Upper lobe of left lung (tissue), 6 donors: Measurements from ENCODE around the gene L1CAM. TPM values are rescaled to one million over a fixed set of nuclear protein-coding genes. Genes with fewer than 3 reads are reported as not detected.

ENCODE experiments used
- ATAC-seq, 2 donors: fragments of 200-7000 bp; cut with Tn5 transposase; one replicate each; pipeline ENCODE4 v1.9.1; 2022; ENCODE audit warnings: mild to moderate bottlenecking in 2 of 2, moderate library complexity in 2 of 2; ENCODE audit not compliant: low FRiP score in 2 of 2
- DNase-seq, 2 donors: peaks; one replicate each; pipeline ENCODE4 v3.0.0-alpha.2; 2019 to 2020
- H3K27ac ChIP-seq, 4 donors: fragments of 200-600 bp; sonication (generic); one replicate each; pipeline ENCODE4 v1.5.1; 2016 to 2019
- H3K27me3 ChIP-seq, 4 donors: fragments of 200-600 bp; sonication (generic); one replicate each; pipeline ENCODE4 v1.5.1; 2017 to 2019
- H3K36me3 ChIP-seq, 4 donors: fragments of 200-600 bp; sonication (generic); one replicate each; pipeline ENCODE4 v1.5.1; 2016 to 2019
- H3K4me1 ChIP-seq, 4 donors: fragments of 200-600 bp; sonication (generic); one replicate each; pipeline ENCODE4 v1.5.1; 2018 to 2019
- H3K4me3 ChIP-seq, 4 donors: fragments of 200-600 bp; sonication (generic); one replicate each; pipeline ENCODE4 v1.5.1; 2017 to 2019; ENCODE audit warnings: mild to moderate bottlenecking in 2 of 4, moderate library complexity in 1 of 4
- H3K9me3 ChIP-seq, 4 donors: fragments of 200-600 bp; sonication (generic); one replicate each; pipeline ENCODE4 v1.5.1; 2018 to 2019
- CTCF ChIP-seq, 6 experiments: fragments of 450-650 bp in 4 of 6; fragments of 200-600 bp in 2 of 6; sonication (generic) in 2 of 6; IDR thresholded peaks; one replicate each; pipeline ENCODE4 v1.5.1; 2016 to 2019; ENCODE audit warnings: antibody characterized with exemption in 6 of 6
- EP300 ChIP-seq, 4 donors: sonication (generic); formaldehyde crosslinking; IDR thresholded peaks; one replicate each; pipeline ENCODE4 v1.5.1; 2017; ENCODE audit warnings: antibody characterized with exemption in 4 of 4, control low read depth in 2 of 4
- POLR2A ChIP-seq, 4 donors: fragments of 450-650 bp; IDR thresholded peaks; one replicate each; pipeline ENCODE4 v1.5.1; 2016 to 2017; ENCODE audit warnings: antibody characterized with exemption in 4 of 4, mild to moderate bottlenecking in 2 of 4
- POLR2AphosphoS5 ChIP-seq, 2 donors: sonication (generic); formaldehyde crosslinking; IDR thresholded peaks; one replicate each; pipeline ENCODE4 v1.5.1; 2017; ENCODE audit warnings: antibody characterized with exemption in 2 of 2
- WGBS, 2 donors: methylation state at CpG; one replicate each; pipeline ENCODE4 v1.1.5; 2017 to 2018; 5-methylcytosine and 5-hydroxymethylcytosine counted together
- total RNA-seq, 6 donors: library from RNA; depleted of rRNA in 4 of 6; stranded (reverse); fragments of >200 nt in 4 of 6; gene quantifications; one replicate each; pipeline versions ENCODE4 v1.1.0 to v1.2.1, GENCODE V29; 2016 to 2021
- donor health status: DM: no; HTN: no; CAD: no; lungs with moderate emphysema.
- donor health status: DM: no; HTN: yes; CAD: no; lungs with severe emphysema.

The L1CAM gene
- total RNA-seq, 6 donors from 2014 or later = 0.52 to 10.0 (median 1.1) TPM; not detected in 1

GRCh38 chrX:153832728-153833127, 53.2 kb downstream of the L1CAM start:
- Histone ChIP-seq H3K9me3 (no peaks in the 10 kb centered on the region), H3K4me3 (no peak overlapping the region), H3K4me1 (peaks cover 8 to 21% (median 12%) of the 10 kb centered on the region in 4 donors), H3K27ac (no peak overlapping the region), H3K27me3 (peaks cover 0 to 14% (median 4%) of the 10 kb centered on the region in 4 donors), H3K36me3 (no peaks in the 10 kb centered on the region)
- WGBS, 2 donors = 91 to 100% methylated on average over 1 to 9 of the region's 10 CpGs
- DNase-seq (no peak), ATAC-seq (no peak)
- no peak for TF ChIP-seq EP300 (IDR thresholded peaks at IDR 0.05)
- TF ChIP-seq POLR2A (IDR thresholded peaks at IDR 0.05) = no peak
- TF ChIP-seq CTCF (IDR thresholded peaks at IDR 0.05) = no peak
- no peak for TF ChIP-seq POLR2AphosphoS5 (IDR thresholded peaks at IDR 0.05)

GRCh38 chrX:153831429-153832150, 54.4 kb downstream of the L1CAM start:
- TF ChIP-seq CTCF (IDR thresholded peaks at IDR 0.05) (no peak), POLR2A (IDR thresholded peaks at IDR 0.05) (no peak)
- DNase-seq = no peak
- no peak overlapping the region for H3K4me3 ChIP-seq
- no peak overlapping the region for H3K27ac ChIP-seq
- no peaks in the 10 kb centered on the region for H3K36me3 ChIP-seq
- H3K9me3 ChIP-seq = no peaks in the 10 kb centered on the region
- peaks cover 0 to 16% (median 4%) of the 10 kb centered on the region in 4 donors for H3K27me3 ChIP-seq
- H3K4me1 ChIP-seq = peaks cover 8 to 21% (median 12%) of the 10 kb centered on the region in 4 donors
- 43 to 78% methylated on average over 8 to 22 of the region's 23 CpGs for WGBS, 2 donors
- ATAC-seq = no peak

GRCh38 chrX:153830640-153831428, 55.1 kb downstream of the L1CAM start:
- Histone ChIP-seq H3K4me3 (peak overlapping the region in 3 of 4 donors; percentile 33 to 48 (median 42)), H3K9me3 (no peaks in the 10 kb centered on the region), H3K4me1 (peaks cover 8 to 21% (median 12%) of the 10 kb centered on the region in 4 donors), H3K36me3 (no peaks in the 10 kb centered on the region), H3K27ac (no peak overlapping the region), H3K27me3 (peaks cover 0 to 16% (median 4%) of the 10 kb centered on the region in 4 donors)
- ATAC-seq (no peak), DNase-seq (peak in 1 of 2 donors; percentile 58)
- WGBS, 2 donors = 16 to 34% methylated on average over 9 to 38 of the region's 102 CpGs
- TF ChIP-seq POLR2A (IDR thresholded peaks at IDR 0.05) = no peak
- TF ChIP-seq CTCF (IDR thresholded peaks at IDR 0.05) = no peak
- no peak for TF ChIP-seq POLR2AphosphoS5 (IDR thresholded peaks at IDR 0.05)
- TF ChIP-seq EP300 (IDR thresholded peaks at IDR 0.05) = no peak

GRCh38 chrX:153829799-153830639, 56.0 kb downstream of the L1CAM start, which contains the start of gene PDZD4:
Gene PDZD4, minus strand, starts transcription at chrX:153830544. Its CDS starts 246 bp downstream, at chrX:153830298.
- Histone ChIP-seq H3K27ac (no peak within 1 kb of the TSS), H3K4me3 (peak within 1 kb of the TSS in 3 of 4 donors; percentile 33 to 48 (median 42))

More at GRCh38 chrX:153829799-153830639, 56.0 kb downstream of the L1CAM start, which contains the start of gene PDZD4:
- Histone ChIP-seq H3K27me3 (peaks cover 0 to 16% (median 4%) of the 10 kb centered on the region in 4 donors), H3K9me3 (no peaks in the 10 kb centered on the region), H3K4me1 (peaks cover 8 to 21% (median 12%) of the 10 kb centered on the region in 4 donors), H3K36me3 (no peaks in the 10 kb centered on the region)
- peak in 1 of 2 donors; percentile 70 for DNase-seq
- WGBS, 2 donors = 3 to 33% methylated on average over 8 to 56 of the region's 97 CpGs
- TF ChIP-seq POLR2AphosphoS5 (IDR thresholded peaks at IDR 0.05) (no peak), POLR2A (IDR thresholded peaks at IDR 0.05) (no peak), CTCF (IDR thresholded peaks at IDR 0.05) (no peak), EP300 (IDR thresholded peaks at IDR 0.05) (no peak)
- ATAC-seq = no peak
